ENCODE results near the gene REEP5. TPM values are rescaled to one million over a fixed set of nuclear protein-coding genes. Genes with fewer than 3 reads are reported as not detected.
"Not testable (repeated sequence)": the region's sequence is repeated elsewhere in the genome, so short reads cannot be mapped to it uniquely, and the experiment has no call there.

The REEP5 gene
- total RNA-seq, 1 donor from 2014 or later = 120 TPM

- FAIRE-seq = no peak
- peaks cover 50% of the 10 kb centered on the region for H3K79me2 ChIP-seq (ENCODE audit: insufficient read depth, low read length)
- TF ChIP-seq EZH2 (IDR thresholded peaks at IDR 0.05; ENCODE audit: insufficient read depth, low read length) = no peak
- no peak for TF ChIP-seq CTCF (IDR thresholded peaks at IDR 0.05; ENCODE audit: insufficient read depth, low read depth, low read length)
Measured at GRCh38 chr5:112862085-112862484, 59.9 kb downstream of the REEP5 start.

GRCh38 chr5:112861638-112861985 is 60.4 kb downstream of the REEP5 start:
- peak overlapping the region; percentile 92 for H3K4me3 ChIP-seq (ENCODE audit: insufficient read depth, low read depth, low read length)
- Mint-ChIP-seq H3K27ac (ENCODE audit: unreplicated experiment) (peak overlapping the region; percentile 98), H3K9me3 (ENCODE audit: unreplicated experiment) (peaks cover 3% of the 10 kb centered on the region), H3K36me3 (ENCODE audit: low read depth, unreplicated experiment) (peaks cover 7% of the 10 kb centered on the region), H3K4me1 (ENCODE audit: low read depth, unreplicated experiment) (peaks cover 20% of the 10 kb centered on the region), H3K4me3 (ENCODE audit: unreplicated experiment) (peak overlapping the region; percentile 98), H3K27me3 (ENCODE audit: low read depth, unreplicated experiment) (no peaks in the 10 kb centered on the region)
- H3K4me2 ChIP-seq (ENCODE audit: low read length) = peak overlapping the region; percentile 90
- peak overlapping the region; percentile 86 for H2AFZ ChIP-seq (ENCODE audit: low read depth, low read length)
- peak overlapping the region; percentile 87 for H3K27ac ChIP-seq (ENCODE audit: low read depth, low read length)
- peaks cover 23% of the 10 kb centered on the region for H3K4me1 ChIP-seq (ENCODE audit: insufficient read depth, low read length)
- peak overlapping the region; percentile 98 for H3K9ac ChIP-seq (ENCODE audit: low read length)
- FAIRE-seq = no peak
- no peaks in the 10 kb centered on the region for H3K27me3 ChIP-seq (ENCODE audit: insufficient read depth, low read length)
- H3K9me3 ChIP-seq (ENCODE audit: insufficient read depth, low read depth, low read length) = no peaks in the 10 kb centered on the region
- DNase-seq (ENCODE audit: low read depth) = no peak
- H3K79me2 ChIP-seq (ENCODE audit: insufficient read depth, low read length) = peaks cover 45% of the 10 kb centered on the region
- H3K36me3 ChIP-seq (ENCODE audit: insufficient read depth, low read length) = peaks cover 13% of the 10 kb centered on the region
- H4K20me1 ChIP-seq (ENCODE audit: insufficient read depth, low read length) = peaks cover 41% of the 10 kb centered on the region
- no peak for TF ChIP-seq CTCF (IDR thresholded peaks at IDR 0.05; ENCODE audit: insufficient read depth, low read depth, low read length)
- TF ChIP-seq EZH2 (IDR thresholded peaks at IDR 0.05; ENCODE audit: insufficient read depth, low read length) = no peak

More at GRCh38 chr5:112862085-112862484, 59.9 kb downstream of the REEP5 start:
- H3K9me3 ChIP-seq (ENCODE audit: insufficient read depth, low read depth, low read length) = no peaks in the 10 kb centered on the region
- peaks cover 45% of the 10 kb centered on the region for H4K20me1 ChIP-seq (ENCODE audit: insufficient read depth, low read length)
- peak overlapping the region; percentile 87 for H3K27ac ChIP-seq (ENCODE audit: low read depth, low read length)
- peaks cover 23% of the 10 kb centered on the region for H3K4me1 ChIP-seq (ENCODE audit: insufficient read depth, low read length)
- peak overlapping the region; percentile 98 for H3K27ac Mint-ChIP-seq (ENCODE audit: unreplicated experiment)
- DNase-seq (ENCODE audit: low read depth) = no peak
- H3K4me1 Mint-ChIP-seq (ENCODE audit: low read depth, unreplicated experiment) = peaks cover 20% of the 10 kb centered on the region
- peaks cover 11% of the 10 kb centered on the region for H3K36me3 Mint-ChIP-seq (ENCODE audit: low read depth, unreplicated experiment)
- H3K4me3 ChIP-seq (ENCODE audit: insufficient read depth, low read depth, low read length) = peak overlapping the region; percentile 92
- peaks cover 18% of the 10 kb centered on the region for H3K36me3 ChIP-seq (ENCODE audit: insufficient read depth, low read length)
- no peak overlapping the region for H2AFZ ChIP-seq (ENCODE audit: low read depth, low read length)
- peak overlapping the region; percentile 98 for H3K4me3 Mint-ChIP-seq (ENCODE audit: unreplicated experiment)
- H3K9me3 Mint-ChIP-seq (ENCODE audit: unreplicated experiment) = peaks cover 3% of the 10 kb centered on the region
- peak overlapping the region; percentile 98 for H3K9ac ChIP-seq (ENCODE audit: low read length)
- H3K27me3 Mint-ChIP-seq (ENCODE audit: low read depth, unreplicated experiment) = no peaks in the 10 kb centered on the region
- peak overlapping the region; percentile 90 for H3K4me2 ChIP-seq (ENCODE audit: low read length)
- no peaks in the 10 kb centered on the region for H3K27me3 ChIP-seq (ENCODE audit: insufficient read depth, low read length)

DNA sequence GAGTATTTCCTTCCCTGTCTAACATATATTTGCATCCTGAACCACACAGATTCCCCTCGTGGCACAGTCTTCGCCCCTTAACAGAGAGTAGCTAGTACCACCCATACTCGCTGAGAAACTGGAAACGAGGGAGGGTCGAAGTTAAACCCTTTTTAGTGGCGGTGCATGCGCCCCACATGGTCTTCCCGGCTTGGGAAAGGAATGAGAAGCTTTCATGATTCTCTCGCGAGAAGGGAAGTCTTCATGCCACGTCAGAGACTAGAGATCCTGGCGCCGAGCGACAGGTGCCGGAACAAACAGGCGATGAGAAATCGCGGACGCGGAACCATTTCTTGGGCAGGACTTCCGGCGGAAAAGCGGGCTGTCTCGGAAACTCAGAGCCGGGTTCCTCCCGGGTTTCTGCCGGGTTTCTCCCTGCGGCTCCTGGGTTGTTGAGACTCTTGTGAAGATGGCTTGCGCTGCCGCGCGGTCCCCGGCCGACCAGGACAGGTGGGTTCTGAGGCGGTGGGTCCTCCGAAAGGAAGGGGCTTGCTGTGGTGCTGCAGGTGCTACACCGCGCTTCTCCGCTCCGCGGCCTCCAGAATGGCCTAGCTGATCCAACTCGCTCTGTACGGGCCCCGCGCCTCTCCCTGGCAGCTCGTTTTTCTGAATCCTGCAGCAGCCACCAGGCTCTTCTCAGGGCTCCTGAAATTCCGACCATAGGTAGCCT is 60.9 kb downstream of the REEP5 start, which contains the start of gene SRP19:
TSS of gene SRP19 (plus strand) at position 359 of the 709 bp plus-strand sequence. CDS start at position 449, 90 bp downstream.
- Mint-ChIP-seq H3K9me3 (ENCODE audit: unreplicated experiment) (peaks cover 3% of the 10 kb centered on the region), H3K27ac (ENCODE audit: unreplicated experiment) (peak within 1 kb of the TSS; percentile 98), H3K36me3 (ENCODE audit: low read depth, unreplicated experiment) (peaks cover 7% of the 10 kb centered on the region), H3K27me3 (ENCODE audit: low read depth, unreplicated experiment) (no peaks in the 10 kb centered on the region), H3K4me1 (ENCODE audit: low read depth, unreplicated experiment) (peaks cover 21% of the 10 kb centered on the region), H3K4me3 (ENCODE audit: unreplicated experiment) (peak within 1 kb of the TSS; percentile 98)
- Histone ChIP-seq H3K4me3 (ENCODE audit: insufficient read depth, low read depth, low read length) (peak within 1 kb of the TSS; percentile 92), H3K27me3 (ENCODE audit: insufficient read depth, low read length) (no peaks in the 10 kb centered on the region), H4K20me1 (ENCODE audit: insufficient read depth, low read length) (peaks cover 37% of the 10 kb centered on the region), H3K4me1 (ENCODE audit: insufficient read depth, low read length) (peaks cover 23% of the 10 kb centered on the region), H3K9me3 (ENCODE audit: insufficient read depth, low read depth, low read length) (no peaks in the 10 kb centered on the region), H3K4me2 (ENCODE audit: low read length) (peak within 1 kb of the TSS; percentile 90), H3K9ac (ENCODE audit: low read length) (peak within 1 kb of the TSS; percentile 98), H3K27ac (ENCODE audit: low read depth, low read length) (peak within 1 kb of the TSS; percentile 87), H3K79me2 (ENCODE audit: insufficient read depth, low read length) (peaks cover 45% of the 10 kb centered on the region), H3K36me3 (ENCODE audit: insufficient read depth, low read length) (peaks cover 8% of the 10 kb centered on the region), H2AFZ (ENCODE audit: low read depth, low read length) (peak within 1 kb of the TSS; percentile 86)
- DNase-seq (ENCODE audit: low read depth) (peak; percentile 96), FAIRE-seq (peak; percentile 70)
- TF ChIP-seq CTCF (IDR thresholded peaks at IDR 0.05; ENCODE audit: insufficient read depth, low read depth, low read length) = no peak

- not testable (repeated sequence) for FAIRE-seq; H3K9me3 ChIP-seq (ENCODE audit: insufficient read depth, low read depth, low read length); H3K9me3 Mint-ChIP-seq (ENCODE audit: unreplicated experiment); DNase-seq (ENCODE audit: low read depth); H3K27me3 Mint-ChIP-seq (ENCODE audit: low read depth, unreplicated experiment); H3K36me3 ChIP-seq (ENCODE audit: insufficient read depth, low read length); H3K36me3 Mint-ChIP-seq (ENCODE audit: low read depth, unreplicated experiment); H3K27me3 ChIP-seq (ENCODE audit: insufficient read depth, low read length)
- Histone ChIP-seq H3K4me2 (ENCODE audit: low read length) (peak overlapping the region; percentile 90), H3K9ac (ENCODE audit: low read length) (peak overlapping the region; percentile 98), H3K4me1 (ENCODE audit: insufficient read depth, low read length) (peaks cover 23% of the 10 kb centered on the region), H3K4me3 (ENCODE audit: insufficient read depth, low read depth, low read length) (peak overlapping the region; percentile 92), H3K27ac (ENCODE audit: low read depth, low read length) (peak overlapping the region; percentile 87), H4K20me1 (ENCODE audit: insufficient read depth, low read length) (peaks cover 34% of the 10 kb centered on the region), H2AFZ (ENCODE audit: low read depth, low read length) (peak overlapping the region; percentile 86), H3K79me2 (ENCODE audit: insufficient read depth, low read length) (peaks cover 42% of the 10 kb centered on the region)
- Mint-ChIP-seq H3K4me1 (ENCODE audit: low read depth, unreplicated experiment) (peaks cover 21% of the 10 kb centered on the region), H3K4me3 (ENCODE audit: unreplicated experiment) (peak overlapping the region; percentile 98), H3K27ac (ENCODE audit: unreplicated experiment) (peak overlapping the region; percentile 98)
Measured at GRCh38 chr5:112860571-112860928, 61.5 kb downstream of the REEP5 start.
